ENCODE data around the gene FUZ.
"Not testable (repeated sequence)": the region's sequence is repeated elsewhere in the genome, so short reads cannot be mapped to it uniquely, and the experiment has no call there.

The FUZ gene

GRCh38 chr19:49829200-49829599, 16.1 kb upstream of the FUZ start:
- Histone ChIP-seq H3K4me1 (ENCODE audit: control insufficient read depth, insufficient read depth, low read length) (no peaks in the 10 kb centered on the region), H3K36me3 (ENCODE audit: control insufficient read depth in 2 of 2, insufficient read depth in 2 of 2, low read length in 2 of 2) (peaks cover 39 to 43% of the 10 kb centered on the region in 2 donors), H3K27ac (ENCODE audit: low read length) (no peak overlapping the region), H3K9ac (ENCODE audit: low read length in 2 of 2) (no peak overlapping the region), H3K9me3 (ENCODE audit: control insufficient read depth in 2 of 2, low read length in 2 of 2) (no peaks in the 10 kb centered on the region), H3K27me3 (ENCODE audit: control insufficient read depth in 1 of 2, insufficient read depth in 2 of 2, low read length in 2 of 2) (no peaks in the 10 kb centered on the region), H3K4me3 (ENCODE audit: low read length in 2 of 2) (no peak overlapping the region)

GRCh38 chr19:49827034-49827433, 13.9 kb upstream of the FUZ start:
- Histone ChIP-seq H3K4me1 (ENCODE audit: control insufficient read depth, insufficient read depth, low read length) (no peaks in the 10 kb centered on the region), H3K4me3 (ENCODE audit: low read length in 2 of 2) (no peak overlapping the region), H3K9me3 (ENCODE audit: control insufficient read depth in 2 of 2, low read length in 2 of 2) (no peaks in the 10 kb centered on the region), H3K27ac (ENCODE audit: low read length) (no peak overlapping the region), H3K36me3 (ENCODE audit: control insufficient read depth in 2 of 2, insufficient read depth in 2 of 2, low read length in 2 of 2) (peaks cover 23 to 35% of the 10 kb centered on the region in 2 donors), H3K9ac (ENCODE audit: low read length in 2 of 2) (no peak overlapping the region), H3K27me3 (ENCODE audit: control insufficient read depth in 1 of 2, insufficient read depth in 2 of 2, low read length in 2 of 2) (no peaks in the 10 kb centered on the region)

GRCh38 chr19:49824662-49825061, 11.6 kb upstream of the FUZ start:
- Histone ChIP-seq H3K27me3 (ENCODE audit: control insufficient read depth in 1 of 2, insufficient read depth in 2 of 2, low read length in 2 of 2) (no peaks in the 10 kb centered on the region), H3K36me3 (ENCODE audit: control insufficient read depth in 2 of 2, insufficient read depth in 2 of 2, low read length in 2 of 2) (peaks cover 18 to 31% of the 10 kb centered on the region in 2 donors), H3K4me1 (ENCODE audit: control insufficient read depth, insufficient read depth, low read length) (no peaks in the 10 kb centered on the region), H3K27ac (ENCODE audit: low read length) (no peak overlapping the region), H3K9ac (ENCODE audit: low read length in 2 of 2) (no peak overlapping the region), H3K4me3 (ENCODE audit: low read length in 2 of 2) (no peak overlapping the region), H3K9me3 (ENCODE audit: control insufficient read depth in 2 of 2, low read length in 2 of 2) (no peaks in the 10 kb centered on the region)

- H3K4me1 ChIP-seq (ENCODE audit: control insufficient read depth, insufficient read depth, low read length) = peaks cover 10% of the 10 kb centered on the region
- H3K27ac ChIP-seq (ENCODE audit: low read length) = no peak overlapping the region
- peaks cover 14 to 25% of the 10 kb centered on the region in 2 donors for H3K36me3 ChIP-seq (ENCODE audit: control insufficient read depth in 2 of 2, insufficient read depth in 2 of 2, low read length in 2 of 2)
- no peak overlapping the region for H3K9ac ChIP-seq (ENCODE audit: low read length in 2 of 2)
- no peak overlapping the region for H3K4me3 ChIP-seq (ENCODE audit: low read length in 2 of 2)
- no peaks in the 10 kb centered on the region for H3K27me3 ChIP-seq (ENCODE audit: control insufficient read depth in 1 of 2, insufficient read depth in 2 of 2, low read length in 2 of 2)
- no peaks in the 10 kb centered on the region for H3K9me3 ChIP-seq (ENCODE audit: control insufficient read depth in 2 of 2, low read length in 2 of 2)
Observed at GRCh38 chr19:49823472-49823871, 10.4 kb upstream of the FUZ start.

GRCh38 chr19:49820125-49820524, 7.0 kb upstream of the FUZ start:
- Histone ChIP-seq H3K27ac (ENCODE audit: low read length) (no peak overlapping the region), H3K27me3 (ENCODE audit: control insufficient read depth in 1 of 2, insufficient read depth in 2 of 2, low read length in 2 of 2) (no peaks in the 10 kb centered on the region), H3K4me3 (ENCODE audit: low read length in 2 of 2) (no peak overlapping the region), H3K36me3 (ENCODE audit: control insufficient read depth in 2 of 2, insufficient read depth in 2 of 2, low read length in 2 of 2) (peaks cover 4 to 15% of the 10 kb centered on the region in 2 donors), H3K4me1 (ENCODE audit: control insufficient read depth, insufficient read depth, low read length) (peaks cover 12% of the 10 kb centered on the region), H3K9ac (ENCODE audit: low read length in 2 of 2) (no peak overlapping the region), H3K9me3 (ENCODE audit: control insufficient read depth in 2 of 2, low read length in 2 of 2) (no peaks in the 10 kb centered on the region)

GRCh38 chr19:49819452-49820115, 6.5 kb upstream of the FUZ start:
- H3K9me3 ChIP-seq (ENCODE audit: control insufficient read depth in 2 of 2, low read length in 2 of 2); H3K27me3 ChIP-seq (ENCODE audit: control insufficient read depth in 1 of 2, insufficient read depth in 2 of 2, low read length in 2 of 2); H3K27ac ChIP-seq (ENCODE audit: low read length): not testable (repeated sequence)
- peaks cover 4 to 15% of the 10 kb centered on the region in 2 donors for H3K36me3 ChIP-seq (ENCODE audit: control insufficient read depth in 2 of 2, insufficient read depth in 2 of 2, low read length in 2 of 2)
- peaks cover 12% of the 10 kb centered on the region for H3K4me1 ChIP-seq (ENCODE audit: control insufficient read depth, insufficient read depth, low read length)
- H3K4me3 ChIP-seq (ENCODE audit: low read length in 2 of 2) = peak overlapping the region in 1 of 2 donors; percentile 96
- peak overlapping the region; percentile 92 to 93 for H3K9ac ChIP-seq (ENCODE audit: low read length in 2 of 2)

GRCh38 chr19:49818649-49819370, 5.7 kb upstream of the FUZ start:
- Histone ChIP-seq H3K9me3 (ENCODE audit: control insufficient read depth in 2 of 2, low read length in 2 of 2) (no peaks in the 10 kb centered on the region), H3K27ac (ENCODE audit: low read length) (peak overlapping the region; percentile 92), H3K4me1 (ENCODE audit: control insufficient read depth, insufficient read depth, low read length) (peaks cover 12% of the 10 kb centered on the region), H3K36me3 (ENCODE audit: control insufficient read depth in 2 of 2, insufficient read depth in 2 of 2, low read length in 2 of 2) (peaks cover 0 to 12% of the 10 kb centered on the region in 2 donors), H3K4me3 (ENCODE audit: low read length in 2 of 2) (peak overlapping the region; percentile 83 to 96), H3K27me3 (ENCODE audit: control insufficient read depth in 1 of 2, insufficient read depth in 2 of 2, low read length in 2 of 2) (no peaks in the 10 kb centered on the region), H3K9ac (ENCODE audit: low read length in 2 of 2) (peak overlapping the region; percentile 92 to 93)

- peaks cover 12% of the 10 kb centered on the region for H3K4me1 ChIP-seq (ENCODE audit: control insufficient read depth, insufficient read depth, low read length)
- peak within 1 kb of the TSS; percentile 83 to 96 for H3K4me3 ChIP-seq (ENCODE audit: low read length in 2 of 2)
- H3K27ac ChIP-seq (ENCODE audit: low read length) = peak within 1 kb of the TSS; percentile 92
- H3K9me3 ChIP-seq (ENCODE audit: control insufficient read depth in 2 of 2, low read length in 2 of 2) = no peaks in the 10 kb centered on the region
- peaks cover 0 to 6% of the 10 kb centered on the region in 2 donors for H3K36me3 ChIP-seq (ENCODE audit: control insufficient read depth in 2 of 2, insufficient read depth in 2 of 2, low read length in 2 of 2)
- peak within 1 kb of the TSS; percentile 92 to 93 for H3K9ac ChIP-seq (ENCODE audit: low read length in 2 of 2)
- H3K27me3 ChIP-seq (ENCODE audit: control insufficient read depth in 1 of 2, insufficient read depth in 2 of 2, low read length in 2 of 2) = no peaks in the 10 kb centered on the region
Observed at GRCh38 chr19:49817964-49818648, 5.0 kb upstream of the FUZ start, which contains the start of gene MED25. MED25 (plus strand) TSS chr19:49818289; CDS start chr19:49818342, 53 bp downstream.

GRCh38 chr19:49816590-49816989, 3.5 kb upstream of the FUZ start:
- H3K36me3 ChIP-seq (ENCODE audit: control insufficient read depth in 2 of 2, insufficient read depth in 2 of 2, low read length in 2 of 2) = peaks cover 0 to 5% of the 10 kb centered on the region in 2 donors
- no peaks in the 10 kb centered on the region for H3K9me3 ChIP-seq (ENCODE audit: control insufficient read depth in 2 of 2, low read length in 2 of 2)
- no peak overlapping the region for H3K9ac ChIP-seq (ENCODE audit: low read length in 2 of 2)
- H3K27me3 ChIP-seq (ENCODE audit: control insufficient read depth in 1 of 2, insufficient read depth in 2 of 2, low read length in 2 of 2) = no peaks in the 10 kb centered on the region
- H3K4me1 ChIP-seq (ENCODE audit: control insufficient read depth, insufficient read depth, low read length) = peaks cover 20% of the 10 kb centered on the region
- peak overlapping the region in 1 of 2 donors; percentile 96 for H3K4me3 ChIP-seq (ENCODE audit: low read length in 2 of 2)
- peak overlapping the region; percentile 92 for H3K27ac ChIP-seq (ENCODE audit: low read length)

GRCh38 chr19:49814010-49814409, 918 bp upstream of the FUZ start:
- Histone ChIP-seq H3K4me3 (ENCODE audit: low read length in 2 of 2) (peak overlapping the region; percentile 93 to 97), H3K27me3 (ENCODE audit: control insufficient read depth in 1 of 2, insufficient read depth in 2 of 2, low read length in 2 of 2) (no peaks in the 10 kb centered on the region), H3K9ac (ENCODE audit: low read length in 2 of 2) (peak overlapping the region in 1 of 2 donors; percentile 95), H3K4me1 (ENCODE audit: control insufficient read depth, insufficient read depth, low read length) (peaks cover 24% of the 10 kb centered on the region), H3K36me3 (ENCODE audit: control insufficient read depth in 2 of 2, insufficient read depth in 2 of 2, low read length in 2 of 2) (no peaks in the 10 kb centered on the region), H3K9me3 (ENCODE audit: control insufficient read depth in 2 of 2, low read length in 2 of 2) (no peaks in the 10 kb centered on the region), H3K27ac (ENCODE audit: low read length) (peak overlapping the region; percentile 86)
